Left renal pelvis (tissue), 4 donors: ENCODE results near the gene TAF3. TPM values are rescaled to one million over a fixed set of nuclear protein-coding genes. Genes with fewer than 3 reads are reported as not detected.
A peak's percentile ranks its signal among the peaks of the same experiment; 100 is the strongest.

Experiments used
- DNase-seq, 4 donors: peaks; one replicate each; pipeline ENCODE4 v3.0.0-alpha.2; 2013; ENCODE audit warnings: low read depth in 4 of 4, low spot score in 3 of 4
- polyA plus RNA-seq, 4 donors: library from polyadenylated mRNA; unstranded; fragments of 120-200 nt; gene quantifications; one replicate each; pipeline ENCODE4 v1.2.1, GENCODE V29; 2013; ENCODE audit not compliant: insufficient read length in 4 of 4

TAF3 gene
- polyA plus RNA-seq, 4 donors: 7.2 to 12.5 (median 11.2) TPM

DNA sequence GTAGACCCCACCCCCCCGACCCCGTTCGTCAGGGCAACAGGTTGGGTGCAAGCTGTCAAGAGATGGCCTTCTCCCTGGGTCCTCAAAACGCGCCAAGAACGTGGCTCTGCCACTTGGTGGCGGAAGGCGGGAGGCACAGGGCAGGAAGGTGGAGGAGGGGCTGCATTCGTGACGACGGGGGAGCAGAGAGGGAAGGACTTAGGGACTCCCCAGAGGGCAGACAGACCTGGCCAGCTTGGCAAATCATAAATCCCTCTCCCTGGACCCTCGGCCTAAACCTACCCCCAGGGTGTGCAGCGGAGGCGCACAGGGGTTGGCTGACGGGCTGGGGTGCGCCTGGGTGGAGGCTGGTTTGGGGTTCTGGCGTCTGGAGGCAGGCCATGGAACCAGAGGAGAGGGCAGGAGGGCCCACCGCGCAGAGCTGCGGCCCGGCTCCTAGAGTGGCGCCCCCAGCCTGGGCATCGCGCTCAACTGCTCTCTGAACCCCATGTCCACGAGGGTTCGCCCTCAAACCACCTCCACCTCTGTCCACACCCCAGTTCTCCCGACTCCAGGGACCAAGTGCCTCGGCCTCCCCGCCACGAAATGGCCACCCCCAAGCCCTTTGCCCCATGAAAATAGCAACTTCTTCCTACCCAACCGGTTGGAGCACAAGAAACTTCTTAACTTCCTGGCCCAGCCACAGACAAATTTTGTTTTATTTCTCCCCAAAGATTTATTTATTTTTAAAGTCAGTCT, 225.4 kb downstream of the TAF3 start:
- no peak for DNase-seq

DNA sequence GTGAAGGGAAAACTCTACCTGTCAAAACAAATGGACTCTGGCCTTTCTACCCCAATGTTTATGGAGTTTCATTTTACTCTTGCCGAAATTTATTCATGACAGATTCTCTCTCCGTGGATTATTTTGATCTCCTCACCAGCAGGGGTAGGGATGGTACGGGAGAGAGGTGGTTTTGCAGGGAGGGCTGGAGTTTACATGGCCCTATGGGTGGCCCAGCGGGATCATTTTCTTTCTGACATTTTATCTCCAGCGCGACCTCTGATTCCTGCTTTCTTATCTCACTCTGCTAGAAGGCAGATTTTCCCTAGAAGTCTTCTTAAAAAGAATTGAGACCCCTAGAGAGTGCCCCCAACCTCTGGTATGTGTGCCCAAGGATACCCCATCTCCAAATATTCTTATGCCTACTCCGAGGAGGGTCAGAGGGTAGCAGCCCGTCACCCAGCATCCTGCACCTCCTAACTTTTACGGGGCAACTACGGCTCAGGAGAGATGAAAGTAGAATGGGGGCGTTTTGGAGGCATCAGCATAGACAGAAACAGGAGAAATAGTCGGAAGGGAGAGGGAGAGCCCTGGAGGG, 226.1 kb downstream of the TAF3 start:
- no peak for DNase-seq

DNA sequence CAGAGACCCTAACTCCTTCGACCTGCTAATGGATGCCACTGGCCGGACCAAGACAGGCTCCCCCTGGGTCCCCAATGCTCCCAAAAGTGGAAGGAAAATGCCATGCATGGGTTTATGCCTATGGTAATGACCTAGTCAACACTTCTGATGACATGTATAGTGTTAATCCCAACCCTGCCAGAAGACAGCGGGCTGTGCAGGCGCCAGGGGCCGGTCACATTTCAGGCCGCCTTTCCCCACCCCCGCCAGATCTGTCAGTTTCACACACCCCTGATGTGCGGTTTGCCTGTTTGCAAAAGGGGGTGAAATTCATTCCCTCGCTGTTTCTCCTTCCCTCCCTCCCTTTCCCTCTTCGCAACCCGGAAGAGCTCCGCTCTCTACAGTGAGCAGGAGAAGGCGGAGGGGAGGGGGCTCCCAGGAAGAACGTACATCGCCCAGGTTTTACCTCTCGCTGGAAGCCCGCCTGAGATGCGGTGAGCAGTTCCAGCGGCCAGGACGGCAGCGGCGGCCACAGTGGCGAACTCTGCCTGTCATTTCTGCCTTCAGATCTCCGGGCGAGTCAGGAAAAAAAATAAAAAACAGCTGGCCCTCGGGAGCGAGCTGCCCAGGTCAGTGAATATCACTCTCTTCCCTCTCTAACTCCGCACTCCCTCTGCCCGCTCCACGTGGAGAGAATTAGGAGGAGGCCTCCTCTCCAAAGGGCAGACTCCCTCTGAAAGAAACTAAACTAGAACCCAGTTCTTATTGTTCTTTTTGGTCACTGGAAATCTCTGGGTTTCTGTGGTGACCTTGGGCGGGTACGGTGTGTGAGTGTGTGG, 226.8 kb downstream of the TAF3 start:
- DNase-seq: no peak

DNA sequence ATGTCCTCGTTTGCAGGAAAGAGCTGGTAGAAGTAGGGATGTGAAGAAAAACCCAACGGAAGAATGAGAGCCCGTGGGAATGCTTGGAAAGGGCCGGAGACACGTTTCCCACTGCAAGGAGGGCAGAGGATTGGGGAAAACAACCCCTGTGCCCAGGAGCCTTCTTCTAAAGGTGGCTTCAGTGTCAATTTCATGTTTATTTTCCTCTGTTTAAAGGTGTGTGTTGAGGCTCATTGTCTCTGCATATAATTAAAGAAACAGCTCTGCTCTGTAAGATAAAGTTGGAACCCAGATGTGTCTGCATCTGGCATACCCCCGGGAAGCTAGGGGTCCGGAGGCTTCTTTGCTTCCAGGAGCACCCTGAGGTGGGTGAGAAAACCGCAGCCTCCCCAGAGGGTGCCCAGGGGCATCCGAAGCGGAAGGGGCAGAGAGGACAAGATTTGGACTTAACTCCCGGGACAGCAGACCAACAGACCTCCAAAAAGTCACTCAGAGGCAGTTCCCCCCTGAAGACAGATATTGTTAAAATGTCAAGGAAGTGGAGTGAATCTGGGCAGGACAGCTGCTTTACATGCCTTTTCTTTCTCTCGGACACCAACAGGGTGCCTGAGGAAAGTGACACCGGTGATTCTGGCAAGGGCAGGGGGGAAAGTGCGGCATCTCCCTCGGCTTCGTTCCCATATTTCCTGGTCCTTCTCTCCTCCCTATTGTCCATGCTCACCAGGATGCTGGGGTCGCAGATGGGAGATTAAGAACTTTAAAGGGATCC, 227.6 kb downstream of the TAF3 start:
- DNase-seq: no peak

DNA sequence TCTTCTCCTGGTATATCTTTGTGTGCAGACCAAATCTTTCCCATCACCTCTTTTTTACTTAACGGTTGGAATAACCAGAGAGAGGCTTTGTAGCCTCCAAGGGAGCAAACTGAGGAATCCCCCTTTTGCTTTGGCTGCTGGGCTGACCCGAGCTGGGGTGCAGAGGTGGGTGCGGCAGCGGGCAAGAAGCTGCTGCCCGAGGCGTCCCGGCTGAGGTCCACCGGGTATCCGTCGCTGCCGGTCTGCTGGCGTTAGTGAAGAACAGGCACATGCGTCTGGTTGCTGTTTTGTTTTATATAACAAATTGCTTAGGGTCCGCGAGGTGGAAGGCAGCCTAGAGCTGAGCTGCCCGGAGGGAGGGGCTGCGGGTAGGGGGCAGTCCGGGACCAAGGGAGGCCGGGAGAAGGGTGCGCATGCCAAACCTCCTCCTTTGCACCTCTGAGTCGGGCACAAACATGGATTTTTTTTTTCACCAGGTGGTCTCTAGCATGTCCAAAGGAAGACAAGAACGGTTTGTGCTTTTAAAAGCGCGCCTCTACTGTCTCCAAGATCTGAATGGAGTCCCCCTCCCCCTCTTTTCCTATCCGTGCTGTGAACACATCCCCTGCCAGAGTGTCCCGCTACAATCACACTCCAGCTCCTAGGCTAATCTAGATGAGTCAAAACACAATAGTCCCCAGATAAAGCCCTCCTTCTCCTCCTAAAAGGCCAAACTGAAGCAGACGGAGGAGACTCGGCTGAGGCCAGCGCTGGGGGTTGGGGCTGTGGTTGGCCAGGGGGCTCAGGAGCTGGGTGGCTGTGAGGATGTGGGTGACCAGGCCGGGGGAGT, 229.4 kb downstream of the TAF3 start:
- no peak for DNase-seq

DNA sequence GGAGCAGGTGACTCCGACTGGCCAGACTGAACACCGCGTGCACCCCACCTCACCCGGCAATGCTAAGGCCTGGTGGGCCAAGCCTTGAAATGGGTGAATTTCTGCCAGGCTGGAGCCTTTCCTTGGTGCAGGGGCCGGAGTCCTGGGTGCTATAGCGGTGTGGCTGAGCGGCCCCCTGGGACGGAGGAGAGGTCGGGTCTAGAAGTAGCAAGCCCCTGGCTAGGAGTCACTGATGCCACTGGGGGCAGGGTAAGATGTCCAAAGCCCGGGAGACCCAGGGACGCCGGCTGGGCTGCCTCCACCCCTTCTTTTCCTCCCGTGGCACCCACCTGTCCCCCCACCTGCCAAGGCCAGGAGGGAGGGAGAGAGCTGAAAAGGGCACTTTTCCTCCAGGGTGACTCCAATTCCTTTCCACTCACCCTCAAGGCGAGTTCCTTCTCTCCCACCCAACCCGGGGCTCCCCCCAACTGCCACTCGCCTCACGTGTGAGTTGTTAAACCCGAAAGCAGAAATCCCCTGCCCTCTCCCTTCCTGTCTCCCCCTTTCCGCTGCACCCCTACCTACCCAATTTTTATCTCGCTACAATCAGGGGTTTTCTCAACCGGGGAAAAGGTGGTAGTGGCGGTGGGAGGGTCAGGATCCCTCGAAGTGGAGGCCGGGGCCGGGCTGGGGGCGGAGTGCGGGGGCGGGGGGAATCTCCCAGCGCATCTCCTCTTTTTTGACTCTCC, 230.1 kb downstream of the TAF3 start:
- no peak for DNase-seq

DNA sequence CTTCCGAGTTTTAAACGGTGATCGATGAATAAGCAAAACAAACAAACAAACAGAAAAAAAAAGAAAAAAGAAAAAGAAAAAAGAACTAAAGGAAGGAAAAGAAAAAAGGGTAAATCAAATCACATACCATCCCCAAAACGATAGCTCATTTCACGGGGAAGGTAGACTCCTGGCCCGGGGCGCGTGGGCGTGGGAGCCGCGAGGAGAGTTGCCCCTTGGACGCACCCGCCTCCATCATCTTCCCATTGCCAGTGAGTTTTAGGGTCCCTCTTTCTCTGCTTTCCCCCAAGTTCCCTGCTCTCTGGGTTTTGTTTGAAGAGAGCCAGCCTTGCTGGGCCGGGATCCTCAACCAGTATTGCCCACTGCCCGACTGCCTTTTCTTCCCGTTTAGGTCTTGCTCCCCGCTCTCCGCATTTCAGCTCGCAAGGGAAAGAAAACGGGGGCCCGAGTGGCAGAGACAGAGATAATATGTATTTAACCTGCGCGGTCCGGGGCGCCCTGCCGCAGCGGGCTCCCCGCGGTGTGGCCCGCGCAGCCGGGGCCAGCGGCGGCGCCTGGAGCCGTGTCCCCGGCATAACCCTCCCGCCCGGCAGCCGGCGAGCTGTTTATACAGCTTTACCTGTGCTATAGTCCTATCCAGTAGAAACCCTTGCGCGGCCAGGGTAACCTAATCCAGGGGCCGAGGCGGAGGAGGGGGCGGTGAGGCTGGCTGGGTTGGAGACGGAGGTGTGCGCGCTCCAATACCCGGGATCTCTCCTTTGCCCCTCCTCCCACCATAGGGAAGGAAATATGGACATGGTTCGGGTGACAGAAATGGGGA, 230.9 kb downstream of the TAF3 start:
- no peak for DNase-seq

DNA sequence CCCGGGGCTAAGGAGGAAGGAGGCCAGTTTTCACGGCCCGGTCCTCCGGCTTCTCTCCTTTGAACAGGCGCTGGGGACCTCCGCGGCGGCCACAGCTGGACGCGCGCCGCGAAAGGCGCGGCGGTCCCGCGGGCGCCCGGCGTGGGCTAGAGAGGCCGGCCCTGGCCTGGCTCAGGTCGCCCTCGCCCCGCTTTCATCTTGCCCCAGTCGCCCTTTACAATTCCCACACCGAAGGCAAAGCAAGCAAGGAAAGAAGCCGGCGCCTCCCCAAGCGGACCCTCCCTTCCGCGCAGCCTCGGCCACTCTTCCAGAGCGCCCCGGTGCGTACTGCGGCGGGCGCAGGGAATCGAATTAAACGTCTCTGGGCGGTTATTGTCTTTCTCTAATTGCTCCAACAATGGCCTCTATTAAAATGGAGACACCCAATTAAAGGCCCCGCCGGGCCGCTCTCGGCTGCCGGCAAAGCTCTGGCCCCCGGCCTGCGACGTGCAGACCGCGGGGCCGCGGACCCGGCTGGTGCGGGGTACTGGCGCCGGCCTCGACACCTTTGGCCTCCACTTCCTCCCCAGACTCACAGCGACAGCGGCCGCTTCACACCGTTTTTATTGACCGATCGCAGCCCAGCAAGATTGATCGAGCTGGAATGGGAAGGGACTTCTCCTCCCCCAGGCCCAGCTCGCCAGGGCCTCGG, 231.7 kb downstream of the TAF3 start:
- DNase-seq: no peak

DNA sequence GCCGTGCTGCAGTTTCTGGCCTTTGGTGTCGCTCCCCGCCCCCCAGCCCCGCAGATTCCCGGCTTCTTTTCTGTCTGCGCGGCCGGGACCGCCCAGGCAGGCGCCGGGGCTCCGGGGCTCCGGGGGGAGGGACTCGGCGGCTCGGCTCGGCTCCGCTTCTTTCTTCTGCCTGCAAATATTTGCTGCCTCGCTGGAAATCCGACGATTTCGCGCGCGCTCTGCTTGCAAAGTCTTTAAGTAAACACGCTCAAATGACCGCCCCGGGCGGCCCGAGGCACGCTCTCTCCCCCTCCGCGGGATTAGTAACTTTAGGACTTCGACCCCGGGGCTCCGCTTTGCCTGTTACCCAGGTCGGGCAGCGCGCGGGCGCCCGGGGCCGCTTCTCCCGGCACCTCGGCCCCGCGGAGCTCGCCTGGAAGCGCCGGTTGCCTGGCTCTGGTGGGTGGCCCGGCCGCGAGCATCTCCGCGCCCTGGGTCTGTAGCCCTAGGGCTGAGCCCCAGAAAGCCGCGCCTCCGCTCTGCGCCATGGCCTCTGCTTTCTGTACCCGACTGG, 232.3 kb downstream of the TAF3 start:
- DNase-seq: no peak

DNA sequence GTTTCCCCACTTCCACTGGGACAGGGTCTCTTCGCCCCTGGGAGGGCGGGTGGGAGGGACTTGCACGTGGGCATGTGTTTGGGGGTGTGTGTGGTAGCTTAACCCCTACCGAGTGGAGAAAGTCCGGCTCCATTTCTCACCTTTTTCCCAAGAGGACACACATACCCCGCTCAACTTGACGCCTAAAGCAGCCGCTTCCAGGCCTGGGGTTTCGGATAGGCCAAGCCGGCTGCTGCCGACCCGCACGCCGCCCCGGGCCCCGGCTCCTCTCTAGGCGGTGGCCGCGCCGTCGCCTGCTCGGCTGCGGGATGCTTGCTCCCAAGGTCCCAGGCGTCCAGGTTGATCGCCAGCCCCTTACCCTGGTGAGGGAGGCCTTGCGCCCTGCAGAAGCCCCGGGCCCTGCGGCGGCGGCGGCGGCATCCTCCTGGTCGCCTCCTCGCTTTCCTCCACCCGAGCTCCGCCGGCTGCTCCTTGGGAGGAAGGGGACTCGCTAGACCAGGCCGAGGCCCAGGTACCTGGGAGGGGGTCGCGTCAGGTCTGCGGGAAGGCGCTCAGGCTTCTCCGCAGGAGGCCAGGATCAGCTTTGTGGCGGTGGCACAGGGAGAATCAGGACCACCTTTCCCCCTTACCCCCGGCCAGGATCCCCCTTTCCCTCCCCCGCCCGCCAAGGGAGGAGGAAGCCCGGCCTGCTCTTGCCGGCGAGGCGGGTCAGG, 233.0 kb downstream of the TAF3 start:
- no peak for DNase-seq

DNA sequence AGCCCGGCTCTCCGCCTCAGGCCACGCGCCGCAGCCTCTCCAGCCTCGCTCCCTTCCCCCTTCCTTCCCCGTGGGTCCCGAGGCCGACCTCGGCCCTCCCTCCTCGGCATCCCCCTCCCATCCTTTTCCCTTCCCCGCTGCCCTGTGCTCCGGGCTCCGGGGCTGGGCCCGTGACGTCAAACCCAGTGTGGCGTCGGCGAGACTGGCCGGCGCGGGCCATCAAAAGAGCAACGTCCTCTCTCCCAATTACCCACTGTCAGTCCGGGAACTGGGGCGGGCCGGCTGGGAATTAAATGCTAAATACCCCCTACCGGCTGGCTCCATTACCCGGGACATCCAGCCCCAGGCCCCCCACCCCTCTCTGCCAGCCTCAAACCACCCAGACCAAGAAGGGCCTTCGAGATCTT, 233.5 kb downstream of the TAF3 start:
- no peak for DNase-seq

DNA sequence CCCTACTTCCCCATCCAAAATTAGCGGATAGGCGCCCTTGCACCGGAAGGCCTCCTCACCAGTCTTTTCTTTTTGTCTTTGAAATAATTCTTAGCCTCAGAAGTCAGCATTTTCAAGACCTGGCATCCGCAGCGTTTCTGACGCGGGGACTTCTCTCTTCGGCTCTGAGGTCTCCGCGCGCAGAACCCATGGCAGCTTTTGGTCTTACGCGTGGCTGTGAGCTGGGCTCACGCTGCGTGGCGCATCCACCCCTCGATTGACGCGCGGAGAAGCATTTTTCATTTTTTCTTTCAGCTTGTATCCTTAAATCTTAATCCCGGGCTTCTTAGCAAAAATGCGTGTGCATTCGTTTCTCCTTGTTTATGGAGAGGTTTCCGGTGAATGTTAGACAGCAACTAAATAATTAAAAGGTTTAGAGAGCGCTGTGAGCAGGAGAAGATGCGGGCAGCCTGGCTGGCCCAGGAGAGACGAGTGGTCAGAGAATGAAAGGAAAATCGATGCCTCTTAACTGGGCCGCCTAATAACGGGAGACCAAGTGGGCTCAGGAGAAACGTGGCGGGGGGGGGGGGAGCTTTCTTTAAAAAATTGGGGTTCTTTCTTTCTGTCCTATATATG, 234.1 kb downstream of the TAF3 start:
- no peak for DNase-seq

DNA sequence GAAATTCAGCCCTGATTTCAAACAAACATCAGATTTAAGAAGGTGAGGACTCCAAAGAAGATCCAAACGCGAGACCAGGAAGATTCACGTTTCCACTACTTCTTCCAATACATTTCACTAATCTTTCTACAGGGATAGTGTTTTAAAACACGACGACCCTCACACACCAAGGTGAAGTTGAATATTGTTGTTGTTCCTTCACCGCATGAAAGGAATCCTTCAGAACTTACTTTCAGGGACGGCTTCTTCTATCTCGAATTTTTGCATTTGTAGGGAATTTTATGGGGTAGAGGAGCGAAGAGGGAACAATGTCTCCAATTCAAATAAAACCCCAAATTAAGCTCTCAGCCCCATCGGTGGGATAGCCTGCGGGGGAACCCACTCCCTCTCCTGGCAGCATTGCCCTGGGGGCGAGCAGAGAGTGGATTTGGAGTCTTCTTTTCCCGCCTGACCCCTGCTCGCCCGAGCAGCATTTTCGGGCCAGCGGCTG, 234.7 kb downstream of the TAF3 start:
- DNase-seq: no peak

DNA sequence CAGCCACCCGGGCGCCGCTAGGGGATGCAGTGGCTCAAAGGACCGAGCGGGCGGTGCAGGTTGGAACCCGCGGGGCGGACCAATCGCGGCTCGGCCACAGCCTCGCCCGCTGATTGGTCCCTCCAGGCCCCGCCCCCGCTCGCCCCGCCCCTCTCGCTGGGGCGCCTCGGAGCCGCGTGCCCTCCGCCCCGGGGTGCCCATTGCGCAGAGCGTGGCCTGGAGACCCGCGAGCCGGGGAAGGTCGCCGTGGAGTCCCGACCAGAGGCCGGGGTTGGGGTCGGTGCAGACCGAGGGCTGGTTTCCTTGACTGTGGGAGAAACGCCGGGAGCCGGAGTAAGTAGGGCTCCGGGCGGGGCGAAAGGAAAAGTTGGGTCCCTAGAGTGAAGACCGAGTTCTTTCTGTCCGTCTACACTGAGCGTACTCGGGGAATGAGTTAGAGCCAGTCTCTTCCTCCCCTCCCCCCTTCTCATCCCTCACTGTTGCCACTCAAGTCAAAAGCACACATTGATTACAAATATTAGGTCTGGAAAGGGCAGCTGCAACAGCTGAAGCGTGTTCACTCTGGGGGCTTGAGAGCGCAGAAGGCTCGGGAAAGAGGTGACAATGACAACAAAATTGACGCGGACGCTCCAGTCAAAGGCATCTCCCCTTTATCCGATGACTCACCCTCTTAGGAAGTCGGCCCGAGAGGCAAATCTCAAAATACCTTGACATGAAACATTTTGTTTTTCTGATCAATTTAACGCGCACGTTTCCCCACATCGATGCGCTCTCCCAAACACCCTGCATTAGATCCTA, 235.3 kb downstream of the TAF3 start:
- DNase-seq: peak in 1 of 4 donors; percentile 74

DNA sequence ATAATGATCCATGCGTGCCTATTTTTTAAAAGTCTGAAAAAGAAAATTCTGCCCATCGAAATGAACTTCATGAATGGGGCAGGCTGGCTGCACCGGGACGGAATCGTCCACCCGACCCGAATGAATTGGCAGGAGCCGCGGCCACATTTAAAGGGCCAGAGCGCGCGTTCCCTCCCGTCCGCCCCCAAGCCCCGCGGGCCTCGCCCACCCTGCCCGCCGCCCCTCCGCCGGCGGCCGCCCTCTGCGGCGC, 235.9 kb downstream of the TAF3 start:
- DNase-seq: no peak
